OCI-LY1 (cell line): ENCODE measurements around the gene PTPRCAP.

Experiments used
- CTCF ChIP-seq: fragments of 200-600 bp; sonication (generic), shearing (Covaris generic); IDR thresholded peaks from 2 replicates; pipeline ENCODE4 v1.5.1; 2017; ENCODE audit warnings: mild to moderate bottlenecking, antibody characterized with exemption, low read length, moderate library complexity, mixed read lengths
- EZH2 ChIP-seq: fragments of 200-600 bp; sonication (generic), shearing (Covaris generic); IDR thresholded peaks from 2 replicates; pipeline ENCODE4 v1.8.0; 2017; ENCODE audit warnings: borderline replicate concordance, mixed run types, mild to moderate bottlenecking, antibody characterized with exemption, low read length, moderate library complexity, mixed read lengths

GRCh38 chr11:67445515-67445914, 8.0 kb upstream of the PTPRCAP start:
- TF ChIP-seq EZH2 = no peak
- TF ChIP-seq CTCF = no peak
